ENCODE data around the gene SLC18A2. TPM values are rescaled to one million over a fixed set of nuclear protein-coding genes. Genes with fewer than 3 reads are reported as not detected.

The SLC18A2 gene
- polyA plus RNA-seq, 2 of the 4 experiments (the other 2 are of a cell fraction), result 0.03 to 0.09 TPM

DNA sequence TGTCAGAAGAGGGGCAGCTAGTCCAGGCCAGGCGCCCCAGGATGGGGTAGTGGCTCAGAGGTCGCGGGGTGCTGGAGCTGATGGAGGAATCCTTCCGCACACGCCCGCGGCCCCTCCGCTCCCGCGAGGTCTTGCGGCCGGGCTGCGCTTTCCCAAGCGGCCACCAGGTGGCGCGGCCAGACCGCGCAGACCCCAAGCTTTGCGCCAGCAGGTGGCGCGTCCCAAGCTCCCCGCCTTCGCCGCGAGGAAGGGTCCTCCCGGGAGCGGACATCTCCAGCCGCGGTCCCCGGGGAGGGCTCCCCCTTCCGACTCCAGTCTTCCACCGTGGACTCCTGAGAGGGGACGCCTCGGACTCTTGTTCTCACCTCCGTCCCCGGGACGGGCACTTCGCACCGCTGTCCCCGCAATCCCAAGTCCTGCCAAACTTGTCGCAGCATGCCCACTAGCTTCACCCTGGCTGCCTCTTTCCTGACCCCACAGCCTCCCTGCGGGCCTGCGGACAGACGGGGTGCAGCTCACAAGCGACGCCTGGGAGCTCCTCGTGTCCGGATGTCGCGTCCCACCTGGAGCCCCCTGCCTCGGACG, 24.2 kb upstream of the SLC18A2 start:
- H3K4me3 ChIP-seq, result peak overlapping the region; percentile 63
- whole genome bisulfite sequencing (ENCODE audit: missing lambda C conversion rate), result 0% methylated on average over 28 of the region's 52 CpGs
- H3K27ac ChIP-seq, result peak overlapping the region; percentile 74 to 94
- TF ChIP-seq, protein P1, sequence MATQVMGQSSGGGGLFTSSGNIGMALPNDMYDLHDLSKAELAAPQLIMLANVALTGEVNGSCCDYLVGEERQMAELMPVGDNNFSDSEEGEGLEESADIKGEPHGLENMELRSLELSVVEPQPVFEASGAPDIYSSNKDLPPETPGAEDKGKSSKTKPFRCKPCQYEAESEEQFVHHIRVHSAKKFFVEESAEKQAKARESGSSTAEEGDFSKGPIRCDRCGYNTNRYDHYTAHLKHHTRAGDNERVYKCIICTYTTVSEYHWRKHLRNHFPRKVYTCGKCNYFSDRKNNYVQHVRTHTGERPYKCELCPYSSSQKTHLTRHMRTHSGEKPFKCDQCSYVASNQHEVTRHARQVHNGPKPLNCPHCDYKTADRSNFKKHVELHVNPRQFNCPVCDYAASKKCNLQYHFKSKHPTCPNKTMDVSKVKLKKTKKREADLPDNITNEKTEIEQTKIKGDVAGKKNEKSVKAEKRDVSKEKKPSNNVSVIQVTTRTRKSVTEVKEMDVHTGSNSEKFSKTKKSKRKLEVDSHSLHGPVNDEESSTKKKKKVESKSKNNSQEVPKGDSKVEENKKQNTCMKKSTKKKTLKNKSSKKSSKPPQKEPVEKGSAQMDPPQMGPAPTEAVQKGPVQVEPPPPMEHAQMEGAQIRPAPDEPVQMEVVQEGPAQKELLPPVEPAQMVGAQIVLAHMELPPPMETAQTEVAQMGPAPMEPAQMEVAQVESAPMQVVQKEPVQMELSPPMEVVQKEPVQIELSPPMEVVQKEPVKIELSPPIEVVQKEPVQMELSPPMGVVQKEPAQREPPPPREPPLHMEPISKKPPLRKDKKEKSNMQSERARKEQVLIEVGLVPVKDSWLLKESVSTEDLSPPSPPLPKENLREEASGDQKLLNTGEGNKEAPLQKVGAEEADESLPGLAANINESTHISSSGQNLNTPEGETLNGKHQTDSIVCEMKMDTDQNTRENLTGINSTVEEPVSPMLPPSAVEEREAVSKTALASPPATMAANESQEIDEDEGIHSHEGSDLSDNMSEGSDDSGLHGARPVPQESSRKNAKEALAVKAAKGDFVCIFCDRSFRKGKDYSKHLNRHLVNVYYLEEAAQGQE (IDR thresholded peaks at IDR 0.05), result peak; percentile 53
- TF ChIP-seq FOSB (CRISPR knock-in tag; IDR thresholded peaks at IDR 0.05) (no peak), TFCP2L1 (CRISPR knock-in tag; IDR thresholded peaks at IDR 0.05) (no peak), E2F6 (IDR thresholded peaks at IDR 0.05; ENCODE audit: borderline replicate concordance, low read depth) (peak; percentile 72), HOXA7 (CRISPR knock-in tag; IDR thresholded peaks at IDR 0.05) (no peak), SMC3 (IDR thresholded peaks at IDR 0.05) (peak; percentile 100), FOSL2 (IDR thresholded peaks at IDR 0.05) (no peak), FOSL2 (CRISPR knock-in tag; IDR thresholded peaks at IDR 0.05) (peak; percentile 26; the same call in 1 of the 2 replicates), ZSCAN20 (CRISPR knock-in tag; IDR thresholded peaks at IDR 0.05) (no peak), JUNB (IDR thresholded peaks at IDR 0.05) (no peak), MAX (IDR thresholded peaks at IDR 0.05) (peak; percentile 81), EHMT2 (IDR thresholded peaks at IDR 0.05; ENCODE audit: low read depth) (no peak), SREBF2 (IDR thresholded peaks at IDR 0.05) (no peak), CEBPB (IDR thresholded peaks at IDR 0.05) (no peak), HOXB13 (CRISPR knock-in tag; IDR thresholded peaks at IDR 0.05; ENCODE audit: low read depth) (no peak), HEYL (CRISPR knock-in tag; IDR thresholded peaks at IDR 0.05) (no peak), CBX8 (IDR thresholded peaks at IDR 0.05) (no peak), JUN (IDR thresholded peaks at IDR 0.05) (peak in 1 of 2 experiments; percentile 57; a peak in 2 of 5 replicates), RAD21 (conservative IDR thresholded peaks at IDR 0.05 in 1 of 2, IDR thresholded peaks at IDR 0.05 in 1 of 2) (peak; percentile 94 to 99), CHD2 (IDR thresholded peaks at IDR 0.05; ENCODE audit: low read length, partially characterized antibody) (peak; percentile 75), RFX5 (IDR thresholded peaks at IDR 0.05) (no peak), KDM5A (IDR thresholded peaks at IDR 0.05) (no peak), ZFP36 (IDR thresholded peaks at IDR 0.05; ENCODE audit: borderline replicate concordance, partially characterized antibody) (no peak)
- TF ChIP-seq, protein P2, sequence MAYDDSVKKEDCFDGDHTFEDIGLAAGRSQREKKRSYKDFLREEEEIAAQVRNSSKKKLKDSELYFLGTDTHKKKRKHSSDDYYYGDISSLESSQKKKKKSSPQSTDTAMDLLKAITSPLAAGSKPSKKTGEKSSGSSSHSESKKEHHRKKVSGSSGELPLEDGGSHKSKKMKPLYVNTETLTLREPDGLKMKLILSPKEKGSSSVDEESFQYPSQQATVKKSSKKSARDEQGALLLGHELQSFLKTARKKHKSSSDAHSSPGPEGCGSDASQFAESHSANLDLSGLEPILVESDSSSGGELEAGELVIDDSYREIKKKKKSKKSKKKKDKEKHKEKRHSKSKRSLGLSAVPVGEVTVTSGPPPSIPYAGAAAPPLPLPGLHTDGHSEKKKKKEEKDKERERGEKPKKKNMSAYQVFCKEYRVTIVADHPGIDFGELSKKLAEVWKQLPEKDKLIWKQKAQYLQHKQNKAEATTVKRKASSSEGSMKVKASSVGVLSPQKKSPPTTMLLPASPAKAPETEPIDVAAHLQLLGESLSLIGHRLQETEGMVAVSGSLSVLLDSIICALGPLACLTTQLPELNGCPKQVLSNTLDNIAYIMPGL (CRISPR knock-in tag; IDR thresholded peaks at IDR 0.05; ENCODE audit: borderline replicate concordance), result 0 out of 2 replicates have a peak, but pooled peaks have one; percentile 40
- TF ChIP-seq, protein P3, sequence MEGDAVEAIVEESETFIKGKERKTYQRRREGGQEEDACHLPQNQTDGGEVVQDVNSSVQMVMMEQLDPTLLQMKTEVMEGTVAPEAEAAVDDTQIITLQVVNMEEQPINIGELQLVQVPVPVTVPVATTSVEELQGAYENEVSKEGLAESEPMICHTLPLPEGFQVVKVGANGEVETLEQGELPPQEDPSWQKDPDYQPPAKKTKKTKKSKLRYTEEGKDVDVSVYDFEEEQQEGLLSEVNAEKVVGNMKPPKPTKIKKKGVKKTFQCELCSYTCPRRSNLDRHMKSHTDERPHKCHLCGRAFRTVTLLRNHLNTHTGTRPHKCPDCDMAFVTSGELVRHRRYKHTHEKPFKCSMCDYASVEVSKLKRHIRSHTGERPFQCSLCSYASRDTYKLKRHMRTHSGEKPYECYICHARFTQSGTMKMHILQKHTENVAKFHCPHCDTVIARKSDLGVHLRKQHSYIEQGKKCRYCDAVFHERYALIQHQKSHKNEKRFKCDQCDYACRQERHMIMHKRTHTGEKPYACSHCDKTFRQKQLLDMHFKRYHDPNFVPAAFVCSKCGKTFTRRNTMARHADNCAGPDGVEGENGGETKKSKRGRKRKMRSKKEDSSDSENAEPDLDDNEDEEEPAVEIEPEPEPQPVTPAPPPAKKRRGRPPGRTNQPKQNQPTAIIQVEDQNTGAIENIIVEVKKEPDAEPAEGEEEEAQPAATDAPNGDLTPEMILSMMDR (IDR thresholded peaks at IDR 0.05), result peak; percentile 100
- H3K4me1 ChIP-seq, result peaks cover 37% of the 10 kb centered on the region
- CTCF ChIA-PET, result interaction anchor here (0.6 to 7.3 kb wide), 89 partner anchors 10 to 1242 kb away, joined by 3 to 221 read pairs (median 5); partner anchors contain the start of gene KCNK18
- FAIRE-seq, result no peak
- peak; percentile 78 to 84 for DNase-seq (ENCODE audit: low read depth in 1 of 2, low spot score in 1 of 2)
- POLR2A ChIA-PET, result interaction anchor here (1.2 to 1.7 kb wide), 2 partner anchors 103 to 245 kb away, joined by 3 to 13 read pairs; no protein-coding TSS in a partner anchor
- H3K4me2 ChIP-seq, result peak overlapping the region; percentile 97
- H3K9me3 ChIP-seq, result peaks cover 13% of the 10 kb centered on the region
- ATAC-seq, result peak; percentile 57 to 84

Data from A549 (cell line).